Stomach (tissue), 9 donors: ENCODE data around the gene AKT1. TPM values are rescaled to one million over a fixed set of nuclear protein-coding genes. Genes with fewer than 3 reads are reported as not detected.

Experiments used
- DNase-seq, 2 donors: peaks; one replicate each; pipeline versions ENCODE4 v3.0.0 to v3.0.0-alpha.2; 2013 to 2019
- H3K27ac ChIP-seq, 5 donors: fragments of 200-600 bp in 4 of 5; sonication (generic) in 4 of 5; one replicate each; pipeline ENCODE4 v1.5.1; 2013 to 2019; ENCODE audit warnings: mild to moderate bottlenecking in 1 of 5, moderate library complexity in 1 of 5
- H3K27me3 ChIP-seq, 3 donors: fragments of 200-600 bp; sonication (generic); one replicate each; pipeline ENCODE4 v1.5.1; 2017 to 2019; ENCODE audit warnings: mixed run types in 1 of 3
- H3K36me3 ChIP-seq, 4 donors: fragments of 200-600 bp; sonication (generic); 1 replicate in 3 of 4; 2 replicates in 1 of 4; pipeline ENCODE4 v1.5.1; 2016 to 2019
- H3K4me1 ChIP-seq, 4 donors: fragments of 200-600 bp; sonication (generic); one replicate each; pipeline ENCODE4 v1.5.1; 2016 to 2019
- H3K4me3 ChIP-seq, 4 donors: fragments of 200-600 bp; sonication (generic) in 3 of 4; one replicate each; pipeline ENCODE4 v1.5.1; 2016 to 2019; ENCODE audit warnings: mild to moderate bottlenecking in 1 of 4
- H3K9me3 ChIP-seq, 4 donors: fragments of 200-600 bp; sonication (generic); one replicate each; pipeline ENCODE4 v1.5.1; 2016 to 2019
- CTCF ChIP-seq, 7 experiments: fragments of 450-650 bp in 4 of 7; fragments of 200-600 bp in 3 of 7; sonication (generic) in 3 of 7; IDR thresholded peaks; one replicate each; pipeline ENCODE4 v1.5.1; 2016 to 2019; ENCODE audit warnings: antibody characterized with exemption in 7 of 7, control low read depth in 2 of 7, mild to moderate bottlenecking in 1 of 7
- EP300 ChIP-seq: sonication (generic); formaldehyde crosslinking; IDR thresholded peaks from one replicate; pipeline ENCODE4 v1.6.1; 2017; ENCODE audit warnings: antibody characterized with exemption
- POLR2A ChIP-seq, 4 donors: fragments of 450-650 bp; IDR thresholded peaks; one replicate each; pipeline ENCODE4 v1.6.1; 2016; ENCODE audit warnings: antibody characterized with exemption in 4 of 4, control low read depth in 2 of 4, mild to moderate bottlenecking in 1 of 4, moderate library complexity in 1 of 4
- POLR2AphosphoS5 ChIP-seq, 3 donors: sonication (generic); formaldehyde crosslinking; IDR thresholded peaks; one replicate each; pipeline ENCODE4 v1.6.1; 2016; ENCODE audit warnings: antibody characterized with exemption in 3 of 3
- WGBS, 5 donors: extraction: QIAGEN DNeasy Blood & Tissue Kit in 3 of 5; methylation state at CpG; one replicate each; pipeline versions ENCODE4 v1.1.5 to v1.1.7; 2013 to 2018; 5-methylcytosine and 5-hydroxymethylcytosine counted together
- intact Hi-C: fragments of 100-400 bp; cut with DNase I; formaldehyde crosslinking; loops from one replicate; pipeline ENCODE4 v1.15.1; 2023; ENCODE audit warnings: low total_unique reads
- polyA plus RNA-seq, 3 donors: library from polyadenylated mRNA; stranded (reverse); fragments of 200-250 nt; gene quantifications; one replicate each; pipeline ENCODE4 v1.2.3, GENCODE V29; 2013
- total RNA-seq, 5 donors: library from RNA; depleted of rRNA; stranded (reverse); fragments of >200 nt; gene quantifications; one replicate each; pipeline versions ENCODE4 v1.1.0 to v1.2.3, GENCODE V29; 2014 to 2016
- donor health status: healthy with polysubstance abuse.
- donor health status: Bipolar disorder and iron deficiency.
- donor health status: healthy.

Gene AKT1
- total and polyA plus RNA-seq, 8 donors, result 85.2 to 292 (median 113) TPM

- Histone ChIP-seq H3K4me1 (peaks cover 17 to 27% (median 20%) of the 10 kb centered on the region in 4 donors), H3K9me3 (no peaks in the 10 kb centered on the region), H3K4me3 (no peak overlapping the region), H3K27ac (no peak overlapping the region), H3K27me3 (no peaks in the 10 kb centered on the region), H3K36me3 (peaks cover 42 to 75% (median 72%) of the 10 kb centered on the region in 4 donors)
- 83 to 89% (median 86%) methylated on average over 29 to 30 of the region's 30 CpGs for WGBS, 5 donors
- TF ChIP-seq CTCF (IDR thresholded peaks at IDR 0.05) (no peak), POLR2AphosphoS5 (IDR thresholded peaks at IDR 0.05) (no peak), POLR2A (IDR thresholded peaks at IDR 0.05) (no peak), EP300 (no peak)
- intact Hi-C loops, result no loop called here
- DNase-seq, result no peak
These were observed 36.3 kb downstream of the AKT1 start for GRCh38 chr14:104758981-104759969.

- TF ChIP-seq POLR2A (IDR thresholded peaks at IDR 0.05), result no peak
- TF ChIP-seq CTCF (IDR thresholded peaks at IDR 0.05), result no peak
- no peak for TF ChIP-seq EP300
- no peak for TF ChIP-seq POLR2AphosphoS5 (IDR thresholded peaks at IDR 0.05)
- Histone ChIP-seq H3K36me3 (peaks cover 42 to 75% (median 72%) of the 10 kb centered on the region in 4 donors), H3K27me3 (no peaks in the 10 kb centered on the region), H3K4me3 (no peak overlapping the region), H3K4me1 (peaks cover 24 to 36% (median 29%) of the 10 kb centered on the region in 4 donors), H3K27ac (no peak overlapping the region), H3K9me3 (no peaks in the 10 kb centered on the region)
- intact Hi-C loops, result no loop called here
- WGBS, 5 donors, result 92 to 95% (median 93%) methylated on average over 14 to 19 of the region's 19 CpGs
- DNase-seq, result no peak
These were observed 37.7 kb downstream of the AKT1 start for GRCh38 chr14:104757681-104758392.

- DNase-seq, result no peak
- no peak overlapping the region for H3K27ac ChIP-seq
- TF ChIP-seq EP300 (no peak), POLR2AphosphoS5 (IDR thresholded peaks at IDR 0.05) (no peak), CTCF (IDR thresholded peaks at IDR 0.05) (no peak), POLR2A (IDR thresholded peaks at IDR 0.05) (no peak)
- no peak overlapping the region for H3K4me3 ChIP-seq
- H3K27me3 ChIP-seq, result no peaks in the 10 kb centered on the region
- peaks cover 42 to 72% (median 70%) of the 10 kb centered on the region in 4 donors for H3K36me3 ChIP-seq
- H3K4me1 ChIP-seq, result peaks cover 25 to 38% (median 31%) of the 10 kb centered on the region in 4 donors
- 84 to 92% (median 84%) methylated on average over 10 of the region's 10 CpGs for WGBS, 5 donors
- H3K9me3 ChIP-seq, result no peaks in the 10 kb centered on the region
- intact Hi-C loops, result no loop called here
These were observed 38.3 kb downstream of the AKT1 start for GRCh38 chr14:104757238-104757585.

GRCh38 chr14:104756477-104757237 is 38.9 kb downstream of the AKT1 start:
- H3K4me1 ChIP-seq, result peaks cover 31 to 43% (median 36%) of the 10 kb centered on the region in 4 donors
- no peaks in the 10 kb centered on the region for H3K27me3 ChIP-seq
- H3K27ac ChIP-seq, result no peak overlapping the region
- no peak overlapping the region for H3K4me3 ChIP-seq
- WGBS, 5 donors, result 76 to 90% (median 84%) methylated on average over 8 to 27 of the region's 27 CpGs
- intact Hi-C loops, result no loop called here
- H3K36me3 ChIP-seq, result peaks cover 42 to 66% (median 66%) of the 10 kb centered on the region in 4 donors
- H3K9me3 ChIP-seq, result no peaks in the 10 kb centered on the region
- TF ChIP-seq CTCF (IDR thresholded peaks at IDR 0.05), result no peak
- TF ChIP-seq POLR2A (IDR thresholded peaks at IDR 0.05), result no peak
- no peak for TF ChIP-seq POLR2AphosphoS5 (IDR thresholded peaks at IDR 0.05)
- no peak for TF ChIP-seq EP300
- no peak for DNase-seq
